Keratinocyte (primary cell): ENCODE results near the gene IL1RAPL1. TPM values are rescaled to one million over a fixed set of nuclear protein-coding genes. Genes with fewer than 3 reads are reported as not detected.

ENCODE experiments used
- DNase-seq: peaks from one replicate; pipeline ENCODE4 v3.0.0-alpha.2; 2011; ENCODE audit warnings: low read depth, missing footprints, low spot score
- FAIRE-seq: peaks from 2 replicates; lab custom pipeline; 2011; peaks lifted over from hg19 to GRCh38; lab: Jason Lieb, UNC
- H2AFZ ChIP-seq: 2 replicates; pipeline ENCODE4 v1.6.0; 2012; ENCODE audit warnings: low read length, control low read depth, inconsistent platforms; ENCODE audit not compliant: control insufficient read depth
- H3K27ac ChIP-seq: 2 replicates; pipeline ENCODE4 v1.5.1; 2011; ENCODE audit warnings: low read length; ENCODE audit not compliant: control insufficient read depth, insufficient read depth
- H3K27me3 ChIP-seq: 3 replicates; pipeline ENCODE4 v1.6.0; 2011; ENCODE audit warnings: low read length; ENCODE audit not compliant: control insufficient read depth, insufficient read depth; ENCODE audit errors: extremely low read depth
- H3K36me3 ChIP-seq, 2 experiments: 2 replicates in 1 of 2; 3 replicates in 1 of 2; pipeline ENCODE4 v1.5.1; 2011; ENCODE audit warnings: low read length in 2 of 2, mild to moderate bottlenecking in 1 of 2; ENCODE audit not compliant: control insufficient read depth in 2 of 2, insufficient read depth in 2 of 2; ENCODE audit errors: extremely low read depth in 1 of 2
- H3K4me1 ChIP-seq: 3 replicates; pipeline ENCODE4 v1.5.1; 2011; ENCODE audit warnings: low read length; ENCODE audit not compliant: control insufficient read depth, insufficient read depth; ENCODE audit errors: extremely low read depth
- H3K4me2 ChIP-seq: 3 replicates; pipeline ENCODE4 v1.6.0; 2011; ENCODE audit warnings: low read depth, low read length; ENCODE audit not compliant: control insufficient read depth, insufficient read depth; ENCODE audit errors: extremely low read depth
- H3K4me3 ChIP-seq, 3 experiments: fragments of 200-600 bp in 1 of 3; sonication (generic) in 1 of 3; 2 replicates in 2 of 3; 3 replicates in 1 of 3; pipeline ENCODE4 v1.5.1; 2011 to 2016; ENCODE audit warnings: low read length in 3 of 3, mild to moderate bottlenecking in 3 of 3, control low read depth in 2 of 3, inconsistent platforms in 1 of 3, low read depth in 1 of 3, mixed read lengths in 1 of 3, mixed run types in 1 of 3, moderate library complexity in 1 of 3; ENCODE audit not compliant: control insufficient read depth in 2 of 3, insufficient read depth in 2 of 3; ENCODE audit errors: extremely low read depth in 1 of 3
- H3K79me2 ChIP-seq: 2 replicates; pipeline ENCODE4 v1.6.0; 2012; ENCODE audit warnings: low read length; ENCODE audit not compliant: control insufficient read depth, insufficient read depth
- H3K9ac ChIP-seq: 3 replicates; pipeline ENCODE4 v1.6.0; 2011; ENCODE audit warnings: low read length; ENCODE audit not compliant: control insufficient read depth, insufficient read depth; ENCODE audit errors: extremely low read depth
- H3K9me1 ChIP-seq: 3 replicates; pipeline ENCODE4 v1.6.0; 2011; ENCODE audit warnings: low read length; ENCODE audit not compliant: control insufficient read depth, insufficient read depth; ENCODE audit errors: extremely low read depth
- H3K9me3 ChIP-seq: 2 replicates; pipeline ENCODE4 v1.5.1; 2012; ENCODE audit warnings: low read depth, low read length; ENCODE audit not compliant: control insufficient read depth
- H4K20me1 ChIP-seq: 3 replicates; pipeline ENCODE4 v1.6.0; 2011; ENCODE audit warnings: low read length; ENCODE audit not compliant: control insufficient read depth, insufficient read depth; ENCODE audit errors: extremely low read depth
- CTCF ChIP-seq, 3 experiments: IDR thresholded peaks in 1 of 3; conservative IDR thresholded peaks in 1 of 3; optimal IDR thresholded peaks in 1 of 3; 2 replicates in 2 of 3; 3 replicates in 1 of 3; pipeline versions ENCODE3 to v1.5.1; 2011; ENCODE audit warnings: low read length in 3 of 3, mild to moderate bottlenecking in 3 of 3, moderate library complexity in 2 of 3, control low read depth in 1 of 3, inconsistent platforms in 1 of 3; ENCODE audit not compliant: insufficient read depth in 2 of 3; ENCODE audit errors: extremely low read depth in 1 of 3
- EZH2 ChIP-seq: IDR thresholded peaks from one replicate; pipeline ENCODE4 v1.6.1; 2012; ENCODE audit warnings: inconsistent platforms, mild to moderate bottlenecking, low read length, moderate library complexity
- dilution Hi-C: fragments of 300-500 bp; cut with MboI; formaldehyde crosslinking; loops from one replicate; pipeline ENCODE4 v1.7.0; 2020; ENCODE audit warnings: low sequenced_read_pairs; ENCODE audit not compliant: extremely low pct_ligation_motif_present
- polyA plus RNA-seq, 5 experiments: library from polyadenylated mRNA; depleted of rRNA in 3 of 5; stranded (reverse) in 3 of 5; stranded (forward) in 1 of 5; unstranded in 1 of 5; fragments of >200 nt; gene quantifications; 1 replicate in 1 of 5; 2 replicates in 3 of 5; 3 replicates in 1 of 5; pipeline versions ENCODE4 v1.2.1 to v1.2.3, GENCODE V29; 2011 to 2012; ENCODE audit warnings: missing spikeins in 2 of 5, low read depth in 1 of 5, low replicate concordance in 1 of 5

Gene IL1RAPL1
- polyA plus RNA-seq, 1 donor (not counting 4 experiments of a cell fraction or from before 2014, with no cell fraction given), result 2.8 TPM

GRCh38 chrX:29257521-29257920 lies 670.3 kb downstream of the IL1RAPL1 start:
- FAIRE-seq (no peak), DNase-seq (no peak)
- no peak for TF ChIP-seq EZH2
- Histone ChIP-seq H3K27me3 (no peaks in the 10 kb centered on the region), H3K4me1 (no peaks in the 10 kb centered on the region), H3K27ac (no peak overlapping the region), H3K79me2 (no peaks in the 10 kb centered on the region), H3K9me1 (no peaks in the 10 kb centered on the region), H3K36me3 (no peaks in the 10 kb centered on the region), H3K4me3 (no peak overlapping the region), H3K9ac (no peak overlapping the region), H3K4me2 (no peak overlapping the region), H4K20me1 (no peaks in the 10 kb centered on the region), H3K9me3 (no peaks in the 10 kb centered on the region), H2AFZ (no peak overlapping the region)
- dilution Hi-C loops, result no loop called here

GRCh38 chrX:29269390-29269789 lies 682.1 kb downstream of the IL1RAPL1 start:
- H3K4me3 ChIP-seq, result no peak overlapping the region
- DNase-seq, result no peak
- no peaks in the 10 kb centered on the region for H3K27me3 ChIP-seq
- no peaks in the 10 kb centered on the region for H3K4me1 ChIP-seq
- H3K27ac ChIP-seq, result no peak overlapping the region
- H4K20me1 ChIP-seq, result no peaks in the 10 kb centered on the region
- H3K9me1 ChIP-seq, result no peaks in the 10 kb centered on the region
- no peaks in the 10 kb centered on the region for H3K36me3 ChIP-seq
- no peaks in the 10 kb centered on the region for H3K79me2 ChIP-seq
- no peak for FAIRE-seq
- dilution Hi-C loops, result no loop called here
- TF ChIP-seq EZH2 (no peak), CTCF (optimal IDR thresholded peaks at IDR 0.05 in 1 of 3, IDR thresholded peaks at IDR 0.05 in 1 of 3, conservative IDR thresholded peaks at IDR 0.05 in 1 of 3; ENCODE audit: extremely low read depth in 1 of 3, insufficient read depth in 2 of 3, low read length in 3 of 3) (no peak)
- H2AFZ ChIP-seq, result no peak overlapping the region
- no peak overlapping the region for H3K9ac ChIP-seq
- no peaks in the 10 kb centered on the region for H3K9me3 ChIP-seq
- no peak overlapping the region for H3K4me2 ChIP-seq

- TF ChIP-seq EZH2, result no peak
- no peak for TF ChIP-seq CTCF (optimal IDR thresholded peaks at IDR 0.05 in 1 of 3, IDR thresholded peaks at IDR 0.05 in 1 of 3, conservative IDR thresholded peaks at IDR 0.05 in 1 of 3; ENCODE audit: extremely low read depth in 1 of 3, insufficient read depth in 2 of 3, low read length in 3 of 3)
- H3K4me1 ChIP-seq, result no peaks in the 10 kb centered on the region
- no peaks in the 10 kb centered on the region for H3K27me3 ChIP-seq
- H3K4me3 ChIP-seq, result no peak overlapping the region
- dilution Hi-C loops, result no loop called here
- H3K36me3 ChIP-seq, result no peaks in the 10 kb centered on the region
- no peaks in the 10 kb centered on the region for H3K9me3 ChIP-seq
- no peak overlapping the region for H3K4me2 ChIP-seq
- no peaks in the 10 kb centered on the region for H3K9me1 ChIP-seq
- no peak overlapping the region for H3K9ac ChIP-seq
- no peak for DNase-seq
- no peak overlapping the region for H2AFZ ChIP-seq
- H3K79me2 ChIP-seq, result no peaks in the 10 kb centered on the region
- no peaks in the 10 kb centered on the region for H4K20me1 ChIP-seq
- no peak overlapping the region for H3K27ac ChIP-seq
- no peak for FAIRE-seq
These were observed 687.3 kb downstream of the IL1RAPL1 start for GRCh38 chrX:29274517-29274916.
